Mesothelial cell of epicardium (in vitro differentiated cells): ENCODE data around the gene ALPP. TPM values are rescaled to one million over a fixed set of nuclear protein-coding genes. Genes with fewer than 3 reads are reported as not detected.
"Not testable (repeated sequence)": the region's sequence is repeated elsewhere in the genome, so short reads cannot be mapped to it uniquely, and the experiment has no call there.

Experiments used
- DNase-seq, 2 experiments: peaks; one replicate each; pipeline ENCODE4 v3.0.0; 2021; ENCODE audit warnings: low spot score in 2 of 2; ENCODE audit not compliant: unreplicated experiment in 2 of 2
- H3K27ac Mint-ChIP-seq: 2 replicates; pipeline ENCODE4 v1.8.0; 2021; ENCODE audit warnings: mixed read lengths
- H3K27me3 Mint-ChIP-seq: 2 replicates; pipeline ENCODE4 v1.8.0; 2021; ENCODE audit warnings: low read depth, mixed read lengths
- H3K36me3 Mint-ChIP-seq: 2 replicates; pipeline ENCODE4 v1.8.0; 2021; ENCODE audit warnings: mixed read lengths
- H3K4me1 Mint-ChIP-seq: 2 replicates; pipeline ENCODE4 v1.8.0; 2021; ENCODE audit warnings: mixed read lengths
- H3K4me3 Mint-ChIP-seq: 2 replicates; pipeline ENCODE4 v1.8.0; 2021; ENCODE audit warnings: mild to moderate bottlenecking, moderate library complexity, mixed read lengths
- H3K9me3 Mint-ChIP-seq: 2 replicates; pipeline ENCODE4 v1.8.0; 2021; ENCODE audit warnings: mixed read lengths
- CTCF ChIP-seq: fragments of 200-600 bp; sonication (generic); IDR thresholded peaks from one replicate; pipeline ENCODE4 v1.5.0; 2021; ENCODE audit warnings: antibody characterized with exemption; ENCODE audit not compliant: unreplicated experiment
- total RNA-seq: library from RNA; stranded (reverse); gene quantifications from 3 replicates; pipeline ENCODE4 v1.2.1, GENCODE V29; 2021

ALPP gene
- total RNA-seq, 1 donor from 2014 or later, result not detected

GRCh38 chr2:232388324-232388891 is 9.9 kb downstream of the ALPP start:
- Mint-ChIP-seq H3K4me3 (peak overlapping the region; percentile 46), H3K27ac (no peak overlapping the region), H3K36me3 (no peaks in the 10 kb centered on the region), H3K9me3 (no peaks in the 10 kb centered on the region), H3K4me1 (peaks cover 22% of the 10 kb centered on the region), H3K27me3 (peaks cover 67% of the 10 kb centered on the region)
- TF ChIP-seq CTCF, result no peak
- no peak for DNase-seq

GRCh38 chr2:232389327-232389726 is 10.8 kb downstream of the ALPP start:
- H3K36me3 Mint-ChIP-seq, result no peaks in the 10 kb centered on the region
- no peak overlapping the region for H3K27ac Mint-ChIP-seq
- peaks cover 63% of the 10 kb centered on the region for H3K27me3 Mint-ChIP-seq
- no peak for TF ChIP-seq CTCF
- peak overlapping the region; percentile 24 for H3K4me3 Mint-ChIP-seq
- no peaks in the 10 kb centered on the region for H3K9me3 Mint-ChIP-seq
- no peak for DNase-seq
- peaks cover 22% of the 10 kb centered on the region for H3K4me1 Mint-ChIP-seq

- Mint-ChIP-seq H3K27ac (no peak overlapping the region), H3K4me3 (no peak overlapping the region), H3K27me3 (peaks cover 54% of the 10 kb centered on the region), H3K4me1 (peaks cover 16% of the 10 kb centered on the region), H3K36me3 (no peaks in the 10 kb centered on the region), H3K9me3 (no peaks in the 10 kb centered on the region)
- no peak for DNase-seq
- no peak for TF ChIP-seq CTCF
Observed at GRCh38 chr2:232390661-232391060, 12.1 kb downstream of the ALPP start.

GRCh38 chr2:232393556-232393955 is 15.0 kb downstream of the ALPP start:
- Mint-ChIP-seq H3K4me3 (no peak overlapping the region), H3K27ac (no peak overlapping the region), H3K9me3 (no peaks in the 10 kb centered on the region), H3K36me3 (no peaks in the 10 kb centered on the region), H3K4me1 (peaks cover 2% of the 10 kb centered on the region), H3K27me3 (peaks cover 25% of the 10 kb centered on the region)
- DNase-seq, result no peak
- no peak for TF ChIP-seq CTCF

- H3K27me3 Mint-ChIP-seq, result peaks cover 16% of the 10 kb centered on the region
- H3K4me1 Mint-ChIP-seq, H3K36me3 Mint-ChIP-seq, H3K4me3 Mint-ChIP-seq, H3K9me3 Mint-ChIP-seq, H3K27ac Mint-ChIP-seq, DNase-seq: not testable (repeated sequence)
Observed at GRCh38 chr2:232394431-232394830, 15.9 kb downstream of the ALPP start.

GRCh38 chr2:232395586-232395985 is 17.0 kb downstream of the ALPP start:
- DNase-seq, result no peak
- H3K4me3 Mint-ChIP-seq, result no peak overlapping the region
- no peaks in the 10 kb centered on the region for H3K9me3 Mint-ChIP-seq
- no peaks in the 10 kb centered on the region for H3K36me3 Mint-ChIP-seq
- no peak for TF ChIP-seq CTCF
- H3K4me1 Mint-ChIP-seq, result no peaks in the 10 kb centered on the region
- peaks cover 5% of the 10 kb centered on the region for H3K27me3 Mint-ChIP-seq
- no peak overlapping the region for H3K27ac Mint-ChIP-seq
